Activated CD8-positive, alpha-beta T cell treated with anti-CD3 and anti-CD28 coated beads, Interleukin-2, amount 10 ng/mL, durations not matched to agents 7 days and 5 days (primary cell): Measurements from ENCODE around the gene CXADR. TPM values are rescaled to one million over a fixed set of nuclear protein-coding genes. Genes with fewer than 3 reads are reported as not detected.

Source experiments
- ATAC-seq: fragments of 150-1000 bp; cut with Tn5 transposase; one replicate; pipeline ENCODE4 v1.10.0; 2021; ENCODE audit warnings: moderate library complexity
- CTCF ChIA-PET: fragments of 350-600 bp; sonication (Branson Sonifier 250); formaldehyde crosslinking; loops from one replicate; lab custom pipeline; 2021; ENCODE audit warnings: antibody characterized with exemption; lab: Charles Lee
- POLR2A ChIA-PET: fragments of 350-600 bp; sonication (Branson Sonifier 250); formaldehyde crosslinking; loops from one replicate; lab custom pipeline; 2021; ENCODE audit warnings: antibody characterized with exemption; lab: Charles Lee
- DNase-seq: peaks from one replicate; pipeline ENCODE4 v3.0.0-alpha.2; 2020
- H3K27ac Mint-ChIP-seq: one replicate; pipeline ENCODE4 v1.8.0; 2021; ENCODE audit warnings: mild to moderate bottlenecking, mixed read lengths
- H3K27me3 Mint-ChIP-seq: one replicate; pipeline ENCODE4 v1.8.0; 2021; ENCODE audit warnings: low read depth, mixed read lengths
- H3K36me3 Mint-ChIP-seq: one replicate; pipeline ENCODE4 v1.8.0; 2021; ENCODE audit warnings: low read depth, mixed read lengths
- H3K4me1 Mint-ChIP-seq: one replicate; pipeline ENCODE4 v1.8.0; 2021; ENCODE audit warnings: low read depth, mixed read lengths
- H3K4me3 Mint-ChIP-seq: one replicate; pipeline ENCODE4 v1.8.0; 2021; ENCODE audit warnings: mild to moderate bottlenecking, mixed read lengths
- H3K9me3 Mint-ChIP-seq: one replicate; pipeline ENCODE4 v1.8.0; 2022; ENCODE audit warnings: mixed read lengths; ENCODE audit not compliant: insufficient read depth
- total RNA-seq, 2 experiments: library from RNA; stranded (reverse); gene quantifications; one replicate each; pipeline ENCODE4 v1.2.3, GENCODE V29; 2021

The CXADR gene
- total RNA-seq, 2 experiments from 2014 or later, result 0.26 to 0.34 TPM

DNA sequence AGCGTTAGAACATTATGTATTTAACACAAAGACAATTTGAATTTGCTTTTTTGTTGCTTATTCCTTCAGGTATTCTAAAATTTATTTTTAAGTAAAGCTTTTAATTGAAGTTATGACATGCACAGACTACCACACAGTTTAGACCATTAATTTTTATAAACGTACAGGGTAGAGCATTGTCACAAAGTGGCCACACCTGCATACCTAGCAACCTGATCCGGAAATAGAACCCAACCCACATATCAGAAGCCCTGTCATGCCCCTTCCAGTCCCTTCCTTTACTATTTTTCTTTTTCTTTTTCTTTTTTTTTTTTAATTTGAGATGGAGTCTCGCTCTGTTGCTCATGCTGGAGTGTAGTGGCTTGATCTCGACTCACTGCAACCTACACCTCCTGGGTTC is 16.8 kb downstream of the CXADR start:
- H3K27me3 Mint-ChIP-seq, result no peaks in the 10 kb centered on the region
- ATAC-seq (no peak), DNase-seq (no peak)
- no peaks in the 10 kb centered on the region for H3K9me3 Mint-ChIP-seq
- no peak overlapping the region for H3K27ac Mint-ChIP-seq
- no peaks in the 10 kb centered on the region for H3K36me3 Mint-ChIP-seq
- H3K4me3 Mint-ChIP-seq, result no peak overlapping the region
- ChIA-PET CTCF (no interaction called here), POLR2A (no interaction called here)
- H3K4me1 Mint-ChIP-seq, result no peaks in the 10 kb centered on the region

GRCh38 chr21:17532292-17532691 is 19.4 kb downstream of the CXADR start:
- no peak for DNase-seq
- no peaks in the 10 kb centered on the region for H3K9me3 Mint-ChIP-seq
- ChIA-PET CTCF (no interaction called here), POLR2A (no interaction called here)
- H3K36me3 Mint-ChIP-seq, result no peaks in the 10 kb centered on the region
- no peak overlapping the region for H3K4me3 Mint-ChIP-seq
- H3K27ac Mint-ChIP-seq, result no peak overlapping the region
- no peak for ATAC-seq
- no peaks in the 10 kb centered on the region for H3K27me3 Mint-ChIP-seq
- H3K4me1 Mint-ChIP-seq, result no peaks in the 10 kb centered on the region

DNA sequence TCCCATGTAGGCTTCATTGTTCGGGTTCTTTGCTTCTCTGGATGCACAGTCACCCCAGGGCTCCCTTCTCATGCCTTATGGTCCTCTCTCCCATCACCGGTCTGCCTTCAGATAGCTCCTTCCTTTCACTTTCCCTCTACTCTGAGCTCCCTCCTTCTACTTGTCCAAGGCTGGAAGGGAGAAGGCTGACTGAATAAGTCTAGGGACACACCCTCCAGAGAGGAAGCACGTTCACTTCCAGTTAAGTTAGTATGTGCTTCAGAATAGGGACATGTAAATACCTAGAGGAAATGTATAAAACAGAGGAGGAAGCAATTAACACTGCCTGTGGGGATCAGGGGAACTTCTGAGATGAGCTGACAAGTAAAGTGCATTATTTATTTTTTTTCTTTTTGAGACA is 23.5 kb downstream of the CXADR start:
- ChIA-PET POLR2A (no interaction called here), CTCF (interaction anchor here (1.4 kb wide), 1 partner anchor 149 kb away, joined by 4 read pairs; no protein-coding TSS in a partner anchor)
- Mint-ChIP-seq H3K9me3 (no peaks in the 10 kb centered on the region), H3K27ac (no peak overlapping the region), H3K4me3 (no peak overlapping the region), H3K4me1 (no peaks in the 10 kb centered on the region), H3K27me3 (no peaks in the 10 kb centered on the region), H3K36me3 (no peaks in the 10 kb centered on the region)
- no peak for DNase-seq
- ATAC-seq, result no peak

GRCh38 chr21:17537299-17537698 is 24.5 kb downstream of the CXADR start:
- CTCF ChIA-PET, result no interaction called here
- ATAC-seq (no peak), DNase-seq (no peak)
- Mint-ChIP-seq H3K27me3 (no peaks in the 10 kb centered on the region), H3K27ac (no peak overlapping the region), H3K9me3 (no peaks in the 10 kb centered on the region), H3K4me1 (no peaks in the 10 kb centered on the region), H3K36me3 (no peaks in the 10 kb centered on the region), H3K4me3 (no peak overlapping the region)
- POLR2A ChIA-PET, result no interaction called here

- CTCF ChIA-PET, result no interaction called here
- Mint-ChIP-seq H3K36me3 (no peaks in the 10 kb centered on the region), H3K9me3 (no peaks in the 10 kb centered on the region), H3K4me3 (no peak overlapping the region), H3K27ac (no peak overlapping the region), H3K27me3 (no peaks in the 10 kb centered on the region), H3K4me1 (no peaks in the 10 kb centered on the region)
- DNase-seq (no peak), ATAC-seq (no peak)
- POLR2A ChIA-PET, result no interaction called here
These were observed 25.7 kb downstream of the CXADR start for GRCh38 chr21:17538576-17538975.

- DNase-seq (no peak), ATAC-seq (no peak)
- no peak overlapping the region for H3K4me3 Mint-ChIP-seq
- no peaks in the 10 kb centered on the region for H3K36me3 Mint-ChIP-seq
- H3K9me3 Mint-ChIP-seq, result no peaks in the 10 kb centered on the region
- H3K27ac Mint-ChIP-seq, result no peak overlapping the region
- no peaks in the 10 kb centered on the region for H3K4me1 Mint-ChIP-seq
- CTCF ChIA-PET, result no interaction called here
- POLR2A ChIA-PET, result no interaction called here
- no peaks in the 10 kb centered on the region for H3K27me3 Mint-ChIP-seq
These were observed 26.5 kb downstream of the CXADR start for GRCh38 chr21:17539323-17539722.

DNA sequence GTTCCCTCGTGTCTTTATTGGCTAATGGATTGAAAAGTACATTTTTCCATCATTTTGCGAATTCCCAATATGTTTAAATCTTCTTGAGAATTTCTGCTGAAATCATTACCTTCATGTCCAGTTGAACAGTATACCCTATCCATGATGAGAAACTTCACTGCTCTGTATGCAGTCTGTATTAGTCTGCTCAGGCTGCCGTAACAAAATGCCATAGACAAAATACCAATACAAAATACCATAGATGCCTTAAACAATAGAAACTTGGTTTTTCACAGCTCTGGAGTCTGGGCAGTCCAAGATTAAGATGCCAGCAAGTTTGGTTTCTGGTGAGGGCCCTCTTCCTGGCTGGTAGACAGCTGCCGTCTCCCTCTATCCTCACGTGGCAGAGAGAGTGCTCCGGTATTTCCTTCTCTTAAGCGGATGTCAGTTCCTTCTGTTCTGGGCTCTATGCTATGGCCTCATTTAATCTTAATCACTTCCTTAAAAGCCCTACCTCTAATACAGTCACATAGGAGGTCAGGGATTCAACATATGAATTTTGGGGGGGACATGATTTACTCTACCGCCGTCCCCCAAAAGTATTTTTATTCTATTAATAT is 27.0 kb downstream of the CXADR start:
- Mint-ChIP-seq H3K9me3 (no peaks in the 10 kb centered on the region), H3K4me3 (no peak overlapping the region), H3K36me3 (no peaks in the 10 kb centered on the region), H3K27me3 (no peaks in the 10 kb centered on the region), H3K4me1 (no peaks in the 10 kb centered on the region), H3K27ac (no peak overlapping the region)
- ChIA-PET POLR2A (no interaction called here), CTCF (no interaction called here)
- DNase-seq (no peak), ATAC-seq (no peak)

GRCh38 chr21:17540530-17540929 is 27.7 kb downstream of the CXADR start:
- no peak overlapping the region for H3K27ac Mint-ChIP-seq
- no peak overlapping the region for H3K4me3 Mint-ChIP-seq
- DNase-seq (no peak), ATAC-seq (no peak)
- no peaks in the 10 kb centered on the region for H3K4me1 Mint-ChIP-seq
- ChIA-PET POLR2A (no interaction called here), CTCF (no interaction called here)
- no peaks in the 10 kb centered on the region for H3K9me3 Mint-ChIP-seq
- H3K27me3 Mint-ChIP-seq, result no peaks in the 10 kb centered on the region
- no peaks in the 10 kb centered on the region for H3K36me3 Mint-ChIP-seq

DNA sequence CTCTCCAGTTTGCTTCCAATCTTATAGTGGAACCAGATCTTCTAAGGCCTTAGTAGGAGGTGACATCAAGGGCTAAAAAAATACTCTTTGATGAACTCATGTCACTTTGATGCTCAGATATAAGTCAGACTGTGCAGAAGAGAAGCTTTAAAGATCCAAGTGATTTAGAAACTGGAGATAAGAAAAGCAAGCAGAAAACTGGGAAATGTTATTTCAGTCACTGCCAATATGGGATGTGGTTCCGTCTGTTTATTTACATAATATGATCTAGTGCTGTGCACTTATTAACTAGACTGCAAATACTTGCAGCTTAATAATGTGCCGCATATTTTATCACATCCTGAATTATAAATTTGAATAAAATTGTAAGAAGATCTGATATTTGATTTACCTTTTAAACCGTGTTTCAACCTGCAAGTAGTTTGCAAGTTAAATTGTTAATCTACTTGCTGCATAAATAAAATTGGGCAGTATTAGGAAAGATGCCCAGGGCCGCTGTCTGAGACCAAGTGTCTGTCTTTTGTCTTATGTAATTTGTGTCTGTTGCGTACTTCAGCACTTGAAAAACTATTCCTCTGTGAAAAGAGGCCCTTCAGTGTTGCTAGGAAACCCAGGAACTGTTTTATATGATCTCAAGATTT is 29.6 kb downstream of the CXADR start:
- H3K27ac Mint-ChIP-seq, result no peak overlapping the region
- ChIA-PET POLR2A (interaction anchor here (0.6 kb wide), 2 partner anchors 33 to 380 kb away, joined by 3 to 4 read pairs; no protein-coding TSS in a partner anchor), CTCF (interaction anchor here (1.2 to 1.7 kb wide), 2 partner anchors 155 to 157 kb away, joined by 3 to 6 read pairs; no protein-coding TSS in a partner anchor)
- ATAC-seq (no peak), DNase-seq (no peak)
- H3K36me3 Mint-ChIP-seq, result no peaks in the 10 kb centered on the region
- no peaks in the 10 kb centered on the region for H3K27me3 Mint-ChIP-seq
- H3K4me3 Mint-ChIP-seq, result no peak overlapping the region
- no peaks in the 10 kb centered on the region for H3K9me3 Mint-ChIP-seq
- no peaks in the 10 kb centered on the region for H3K4me1 Mint-ChIP-seq

- H3K9me3 Mint-ChIP-seq, result no peaks in the 10 kb centered on the region
- H3K4me3 Mint-ChIP-seq, result no peak overlapping the region
- no peaks in the 10 kb centered on the region for H3K27me3 Mint-ChIP-seq
- DNase-seq (no peak), ATAC-seq (no peak)
- no peaks in the 10 kb centered on the region for H3K36me3 Mint-ChIP-seq
- ChIA-PET CTCF (no interaction called here), POLR2A (no interaction called here)
- H3K4me1 Mint-ChIP-seq, result no peaks in the 10 kb centered on the region
- no peak overlapping the region for H3K27ac Mint-ChIP-seq
These were observed 32.2 kb downstream of the CXADR start for GRCh38 chr21:17545007-17545406.

DNA sequence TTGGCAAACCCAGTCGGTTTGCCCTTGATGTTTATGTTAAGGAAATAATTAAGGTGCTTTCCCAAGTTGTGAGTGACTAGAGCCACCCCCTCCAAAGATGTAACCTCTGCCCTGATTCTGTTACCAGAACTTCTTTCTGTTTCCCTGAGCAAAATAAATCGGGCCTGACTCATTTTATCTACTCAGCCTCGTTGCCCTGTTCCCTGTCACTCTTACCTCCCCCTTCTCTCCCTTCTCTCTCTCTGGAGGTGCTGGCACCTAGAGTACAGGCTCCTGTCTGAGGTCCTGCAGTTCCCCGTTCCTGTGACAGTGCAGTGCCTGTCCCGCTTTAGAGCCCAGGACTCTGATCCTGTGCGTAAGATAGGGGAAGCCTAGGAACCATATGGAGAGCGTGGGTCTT is 35.4 kb downstream of the CXADR start:
- ChIA-PET POLR2A (no interaction called here), CTCF (no interaction called here)
- Mint-ChIP-seq H3K27ac (no peak overlapping the region), H3K27me3 (no peaks in the 10 kb centered on the region), H3K36me3 (no peaks in the 10 kb centered on the region), H3K4me1 (no peaks in the 10 kb centered on the region), H3K9me3 (no peaks in the 10 kb centered on the region), H3K4me3 (no peak overlapping the region)
- no peak for ATAC-seq
- DNase-seq, result no peak

DNA sequence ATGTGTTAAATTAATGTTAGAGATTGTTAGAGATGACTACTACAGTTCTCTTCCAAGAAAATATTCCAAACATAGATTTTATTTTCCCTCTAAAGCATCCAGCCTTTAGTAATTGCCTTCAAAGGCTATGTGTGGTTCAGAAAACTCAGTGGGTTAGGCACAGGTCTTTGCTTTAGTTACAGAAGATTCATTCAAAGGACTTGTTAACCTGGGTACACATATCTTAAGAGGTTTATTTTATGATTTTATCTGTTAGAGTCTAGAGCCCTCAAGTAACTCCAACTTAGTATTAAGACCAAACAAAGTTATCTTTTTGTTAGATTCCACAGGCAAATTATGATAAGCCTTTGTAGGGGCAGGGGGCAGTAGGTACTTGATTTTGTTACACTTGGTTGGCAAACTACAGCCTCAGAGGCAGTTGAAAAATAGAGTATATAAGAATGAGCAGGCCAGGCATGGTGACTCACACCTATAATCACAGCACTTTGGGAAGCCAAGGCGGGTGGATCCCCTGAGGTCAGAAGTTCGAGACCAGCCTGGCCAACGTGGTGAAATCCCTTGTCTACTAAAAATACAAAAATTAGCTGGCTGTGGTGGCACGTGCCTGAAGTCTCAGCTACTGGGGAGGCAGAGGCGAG is 37.9 kb downstream of the CXADR start:
- CTCF ChIA-PET, result no interaction called here
- Mint-ChIP-seq H3K9me3 (no peaks in the 10 kb centered on the region), H3K27me3 (no peaks in the 10 kb centered on the region), H3K4me1 (no peaks in the 10 kb centered on the region), H3K4me3 (no peak overlapping the region), H3K27ac (no peak overlapping the region), H3K36me3 (no peaks in the 10 kb centered on the region)
- ATAC-seq, result no peak
- no peak for DNase-seq
- POLR2A ChIA-PET, result no interaction called here
